CD1c-positive myeloid dendritic cell (primary cell): ENCODE measurements around the gene PDS5A.
"Not testable (repeated sequence)": the region's sequence is repeated elsewhere in the genome, so short reads cannot be mapped to it uniquely, and the experiment has no call there.

Experiments used
- DNase-seq: peaks from one replicate; pipeline ENCODE4 v3.0.0-alpha.2; 2016; ENCODE audit errors: extremely low spot score

PDS5A gene

DNA sequence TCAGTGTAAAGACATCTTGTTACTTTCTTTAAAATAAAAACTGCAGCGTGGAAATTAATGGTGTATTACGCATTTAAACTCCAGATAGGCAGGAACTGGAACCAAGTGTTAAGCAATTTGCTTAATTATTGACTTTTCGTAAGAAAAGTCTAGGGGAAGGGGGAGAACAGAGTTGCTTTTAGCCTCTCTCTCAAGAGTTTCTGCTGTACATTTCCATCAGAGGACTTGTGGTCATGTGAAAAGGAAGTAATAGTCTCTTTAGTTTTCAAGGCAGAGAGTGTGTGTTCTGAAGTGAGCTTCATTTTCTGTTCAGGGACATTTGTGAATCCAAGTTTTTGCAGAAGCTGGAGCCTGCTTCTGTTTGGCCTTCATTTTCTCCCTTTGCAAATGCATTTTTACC, 152.6 kb downstream of the PDS5A start:
- DNase-seq: peak; percentile 35

DNA sequence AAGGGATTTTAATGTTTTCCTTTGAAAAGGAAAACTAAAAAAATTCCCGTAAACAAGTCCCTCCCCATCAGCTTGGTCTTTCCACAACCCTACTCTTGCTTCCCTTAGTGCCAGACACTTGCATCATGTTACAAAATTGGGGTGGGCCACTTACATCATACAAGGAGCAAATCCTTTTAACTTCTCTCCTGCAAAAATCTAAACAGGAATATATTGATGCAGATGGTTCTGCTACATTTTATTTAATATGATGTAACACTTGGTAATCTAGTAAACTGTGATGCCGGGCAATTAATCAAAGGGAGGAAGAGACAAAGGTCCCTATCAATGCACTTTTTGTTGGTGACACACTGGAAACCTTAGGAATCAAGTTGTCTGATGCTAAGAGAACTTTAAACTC, 154.5 kb downstream of the PDS5A start:
- no peak for DNase-seq

DNA sequence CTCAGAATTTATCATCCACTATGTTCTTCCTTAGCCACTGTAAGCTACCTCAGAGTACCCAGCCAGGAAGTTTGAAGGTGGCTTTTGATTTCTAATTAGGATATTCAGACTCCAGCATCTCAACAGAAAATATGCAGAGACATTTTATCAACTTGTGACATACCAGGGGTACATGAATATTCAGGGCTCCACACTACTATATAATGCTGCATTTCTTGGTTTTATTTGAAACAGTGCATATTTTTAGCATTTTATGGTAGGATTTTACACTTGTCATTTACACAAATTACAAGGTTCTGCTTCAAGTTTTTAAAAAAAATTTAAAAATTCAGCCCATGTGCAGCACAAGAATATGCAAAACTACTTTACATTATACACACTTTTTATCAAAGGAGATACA, 155.0 kb downstream of the PDS5A start:
- no peak for DNase-seq

DNA sequence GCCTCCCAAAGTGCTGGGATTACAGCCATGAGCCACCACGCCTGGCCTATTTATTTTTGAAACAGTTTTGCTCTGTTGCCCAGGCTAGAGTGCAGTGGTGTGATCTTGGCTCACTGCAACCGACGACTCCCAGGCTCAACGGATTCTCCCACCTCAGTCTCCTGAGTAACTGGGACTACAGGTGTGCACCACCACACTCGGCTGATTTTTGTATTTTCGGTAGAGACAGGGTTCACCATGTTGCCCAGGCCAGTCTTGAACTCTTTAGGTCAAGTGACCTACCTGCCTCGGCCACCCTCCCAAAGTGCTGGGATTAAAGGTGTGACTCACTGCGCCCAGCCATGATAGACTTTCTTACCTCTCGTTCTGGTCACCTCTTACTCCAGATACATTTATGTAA, 155.8 kb downstream of the PDS5A start:
- DNase-seq: no peak

DNA sequence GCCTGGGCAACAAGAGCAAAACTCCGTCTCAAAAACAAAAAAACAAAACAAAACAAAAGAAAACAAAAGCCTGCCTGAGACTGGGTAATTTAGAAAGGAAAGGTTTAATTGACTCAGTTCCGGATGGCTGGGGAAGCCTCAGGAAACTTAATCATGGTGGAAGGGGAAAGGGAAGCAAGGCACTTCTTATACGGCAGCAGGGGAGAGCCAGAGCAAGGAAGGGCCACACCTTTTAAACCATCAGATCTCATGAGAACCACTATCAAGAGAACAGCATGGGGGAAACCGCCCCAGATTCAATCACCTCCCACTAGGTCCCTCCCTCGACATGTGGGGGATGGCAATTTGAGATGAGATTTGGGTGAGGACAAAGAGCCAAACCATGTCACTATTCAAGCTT, 157.5 kb downstream of the PDS5A start:
- no peak for DNase-seq

DNA sequence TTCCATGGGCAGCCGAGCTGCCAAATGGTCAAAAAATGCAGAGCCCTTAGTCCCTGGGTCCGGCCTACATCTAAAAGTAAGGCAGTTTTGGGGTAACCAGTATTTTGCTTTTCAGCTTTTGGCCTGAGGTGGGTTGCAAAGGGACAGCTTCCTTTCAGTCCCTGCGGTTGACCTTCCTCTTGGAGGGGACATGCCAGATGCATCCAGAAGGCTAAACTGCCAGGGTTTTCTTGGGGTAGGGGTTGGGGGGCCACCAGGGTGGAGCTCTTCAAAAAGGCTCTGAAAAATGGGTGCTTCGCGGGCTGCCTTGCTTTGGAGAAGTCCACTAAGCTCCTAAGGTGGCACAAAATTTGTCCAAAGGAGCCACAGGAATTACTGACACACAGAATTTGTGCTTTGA, 159.1 kb downstream of the PDS5A start:
- DNase-seq: no peak

DNA sequence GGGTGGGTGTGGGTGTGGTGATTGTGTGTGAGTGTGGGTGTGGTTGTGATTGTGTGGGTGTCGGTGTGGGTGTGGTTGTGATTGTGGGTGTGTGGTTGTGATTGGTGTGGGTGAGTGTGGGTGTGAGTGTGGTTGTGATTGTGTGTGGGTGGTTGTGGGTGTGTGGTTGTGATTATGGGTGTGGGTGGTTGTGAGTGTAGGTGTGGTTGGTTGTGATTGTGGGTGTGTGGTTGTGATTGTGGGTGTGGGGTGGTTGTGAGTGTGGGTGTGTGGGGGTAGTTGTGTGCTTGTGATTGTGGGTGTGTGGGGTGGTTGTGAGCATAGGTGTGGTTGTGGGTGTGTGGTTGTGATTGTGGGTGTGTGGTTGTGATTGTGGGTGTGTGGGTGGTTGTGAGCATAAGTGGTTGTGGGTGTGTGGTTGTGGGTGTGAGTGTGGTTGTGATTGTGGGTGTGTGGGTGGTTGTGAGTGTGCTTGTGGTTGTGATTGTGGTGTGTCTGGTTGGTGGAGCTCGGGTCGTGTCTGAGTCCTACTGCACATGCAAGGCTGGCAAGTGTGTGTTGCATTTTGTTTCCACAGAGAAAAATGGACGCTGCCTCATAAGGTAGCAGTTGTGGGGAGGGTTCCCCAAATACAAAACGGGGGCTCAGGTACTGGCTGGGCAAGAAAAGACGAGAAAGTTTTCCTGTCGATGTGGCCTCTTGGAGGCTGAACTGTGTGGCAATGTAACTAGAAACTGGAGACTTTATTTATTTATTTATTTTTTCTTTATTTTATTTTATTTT, 163.1 kb downstream of the PDS5A start:
- DNase-seq: peak; percentile 15

DNA sequence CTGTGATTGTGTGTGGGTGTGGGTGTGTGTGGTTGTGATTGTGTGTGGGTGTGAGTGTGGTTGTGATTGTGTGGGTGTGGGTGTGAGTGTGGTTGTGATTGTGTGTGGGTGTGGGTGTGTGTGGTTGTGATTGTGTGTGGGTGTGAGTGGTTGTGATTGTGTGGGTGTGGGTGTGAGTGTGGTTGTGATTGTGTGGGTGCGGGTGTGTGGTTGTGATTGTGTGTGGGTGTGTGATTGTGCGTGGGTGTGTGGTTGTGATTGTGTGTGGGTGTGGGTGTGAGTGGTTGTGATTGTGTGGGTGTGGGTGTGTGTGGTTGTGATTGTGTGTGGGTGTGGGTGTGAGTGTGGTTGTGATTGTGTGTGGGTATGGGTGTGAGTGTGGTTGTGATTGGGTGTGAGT, 163.9 kb downstream of the PDS5A start:
- DNase-seq: not testable (repeated sequence)

DNA sequence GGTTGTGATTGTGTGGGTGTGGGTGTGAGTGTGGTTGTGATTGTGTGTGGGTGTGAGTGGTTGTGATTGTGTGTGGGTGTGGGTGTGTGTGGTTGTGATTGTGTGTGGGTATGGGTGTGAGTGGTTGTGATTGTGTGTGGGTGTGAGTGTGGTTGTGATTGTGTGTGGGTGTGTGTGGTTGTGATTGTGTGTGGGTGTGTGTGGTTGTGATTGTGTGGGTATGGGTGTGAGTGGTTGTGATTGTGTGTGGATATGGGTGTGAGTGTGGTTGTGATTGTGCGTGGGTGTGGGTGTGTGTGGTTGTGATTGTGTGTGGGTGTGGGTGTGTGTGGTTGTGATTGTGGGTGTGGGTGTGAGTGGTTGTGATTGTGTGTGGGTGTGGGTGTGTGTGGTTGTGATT, 164.7 kb downstream of the PDS5A start:
- DNase-seq: not testable (repeated sequence)

DNA sequence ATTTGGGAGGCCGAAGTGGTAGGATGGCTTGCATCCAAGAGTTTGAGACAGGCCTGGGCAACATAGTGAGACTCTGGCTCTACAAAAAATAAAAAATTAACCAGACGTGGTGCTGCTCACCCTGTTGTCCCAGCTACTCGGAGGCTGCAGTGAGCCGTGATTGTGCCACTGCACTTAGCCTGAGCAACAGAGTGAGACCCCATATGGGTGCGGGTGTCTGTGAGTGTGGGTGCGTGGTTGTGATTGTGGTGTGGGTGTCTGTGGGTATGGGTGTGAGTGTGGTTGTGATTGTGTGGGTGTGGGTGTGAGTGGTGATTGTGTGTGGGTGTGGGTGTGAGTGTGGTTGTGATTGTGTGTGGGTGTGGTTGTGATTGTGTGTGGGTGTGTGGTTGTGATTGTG, 165.2 kb downstream of the PDS5A start:
- DNase-seq: peak; percentile 12

DNA sequence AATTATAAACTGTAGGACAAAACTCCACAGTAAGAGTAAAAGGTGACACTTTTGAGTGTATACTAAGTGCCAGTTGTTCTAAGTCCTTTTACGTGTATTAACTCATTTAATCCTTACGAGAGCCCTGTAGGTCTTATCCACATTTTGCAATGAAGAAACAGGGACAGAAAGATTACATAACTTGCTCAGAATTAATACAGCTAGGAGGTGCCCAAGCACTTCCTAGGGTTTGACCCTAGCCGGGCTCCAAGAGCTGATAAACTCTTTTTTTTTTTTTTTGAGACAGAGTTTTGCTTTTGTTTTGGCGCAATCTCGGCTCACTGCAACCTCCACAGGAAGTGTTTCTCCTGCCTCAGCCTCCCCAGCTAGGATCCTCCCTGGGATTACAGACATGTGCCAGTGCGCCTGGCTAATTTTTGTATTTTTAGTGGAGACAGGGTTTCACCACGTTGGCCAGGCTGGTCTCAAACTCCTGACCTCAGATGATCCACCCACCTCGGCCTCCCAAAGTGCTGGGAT, 169.4 kb downstream of the PDS5A start:
- no peak for DNase-seq

DNA sequence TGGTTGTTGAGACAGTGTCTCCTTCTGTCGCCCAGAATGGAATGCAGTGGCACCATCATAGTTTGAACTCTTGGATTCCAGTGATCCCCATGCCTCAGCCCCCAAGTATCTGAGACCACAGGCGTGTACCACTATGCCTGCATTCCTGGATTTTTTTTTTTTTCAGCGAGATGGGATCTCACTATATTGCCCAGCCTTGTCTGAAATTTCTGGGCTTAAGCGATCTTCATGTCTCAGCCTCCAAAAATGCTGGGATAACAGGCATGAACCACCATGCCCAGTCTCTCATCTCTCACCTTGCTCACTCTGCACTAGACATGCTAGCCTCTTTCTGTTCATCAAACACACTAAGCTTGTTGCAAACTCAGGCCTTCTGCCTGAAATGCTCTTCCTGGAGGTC, 175.7 kb downstream of the PDS5A start:
- no peak for DNase-seq

DNA sequence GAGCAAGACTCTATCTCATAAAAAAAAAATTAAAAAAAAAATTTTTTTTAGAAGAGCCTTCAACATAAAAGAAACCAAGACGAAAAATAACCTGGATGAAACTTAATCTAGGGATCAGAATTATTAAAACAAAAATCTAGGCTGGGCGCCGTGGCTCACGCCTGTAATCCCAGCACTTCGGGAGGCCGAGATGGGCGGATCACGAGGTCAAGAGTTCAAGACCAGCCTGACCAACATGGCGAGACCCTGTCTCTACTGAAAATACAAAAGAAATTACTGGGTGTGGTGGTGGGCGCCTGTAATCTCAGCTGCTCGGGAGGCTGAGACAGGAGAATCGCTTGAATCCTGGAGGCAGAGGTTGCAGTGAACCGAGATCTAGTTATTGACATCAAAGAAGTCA, 184.7 kb downstream of the PDS5A start:
- not testable (repeated sequence) for DNase-seq

DNA sequence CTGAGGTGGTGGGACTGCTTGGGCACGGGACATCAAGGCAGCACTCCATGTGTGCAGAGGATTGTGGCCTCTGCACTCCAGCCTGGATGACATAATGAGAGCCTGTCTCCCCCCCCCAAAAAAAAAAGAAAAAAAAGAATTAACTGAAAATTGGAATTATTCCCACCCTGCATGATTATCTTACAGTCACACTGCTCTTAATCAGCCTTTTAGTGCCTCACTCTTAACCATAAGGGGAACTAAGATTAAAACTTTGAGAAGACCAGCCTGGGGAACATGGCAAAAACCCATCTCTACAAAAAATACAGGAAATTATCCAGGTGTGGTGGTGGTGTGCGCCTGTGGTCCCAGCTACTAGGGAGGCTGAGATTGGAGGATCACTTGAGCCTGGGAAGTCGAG, 185.2 kb downstream of the PDS5A start:
- DNase-seq: no peak

DNA sequence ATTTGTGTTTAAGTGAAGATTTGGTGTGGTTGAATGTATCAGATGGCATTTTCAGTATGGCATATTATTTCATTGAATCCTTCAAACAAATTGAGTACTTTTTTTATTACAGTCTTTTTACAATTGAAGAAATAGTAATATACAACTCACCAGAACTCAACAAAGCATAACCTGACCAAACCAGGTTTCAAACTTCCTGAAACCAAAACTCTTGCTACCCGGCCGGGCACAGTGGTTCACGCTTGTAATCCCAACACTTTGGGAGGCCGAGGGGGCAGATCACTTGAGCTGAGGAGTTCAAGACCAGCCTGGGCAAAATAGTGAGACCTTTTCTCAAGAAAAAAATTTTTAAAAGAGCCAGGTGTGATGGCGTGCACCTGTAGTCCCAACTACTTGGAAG, 185.6 kb downstream of the PDS5A start:
- no peak for DNase-seq

DNA sequence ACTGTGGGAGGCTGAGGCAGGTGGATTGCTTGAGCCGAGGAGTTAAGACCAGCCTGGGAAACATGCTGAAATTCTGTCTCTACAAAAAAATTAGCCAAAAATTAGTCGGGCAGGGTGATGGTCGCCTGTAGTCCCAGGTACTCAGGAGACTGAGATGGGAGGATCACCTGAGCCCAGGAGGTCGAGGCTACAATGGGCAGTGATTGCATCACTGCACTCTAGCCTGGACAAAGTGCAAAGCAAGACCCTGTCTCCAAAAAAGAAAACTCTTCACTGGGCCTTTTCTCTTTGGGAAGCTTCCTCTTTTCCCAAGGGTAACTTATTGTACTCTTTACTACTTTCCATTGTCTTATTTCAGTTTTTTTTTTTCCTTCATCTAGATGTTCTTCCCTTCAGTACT, 190.9 kb downstream of the PDS5A start:
- DNase-seq: no peak

DNA sequence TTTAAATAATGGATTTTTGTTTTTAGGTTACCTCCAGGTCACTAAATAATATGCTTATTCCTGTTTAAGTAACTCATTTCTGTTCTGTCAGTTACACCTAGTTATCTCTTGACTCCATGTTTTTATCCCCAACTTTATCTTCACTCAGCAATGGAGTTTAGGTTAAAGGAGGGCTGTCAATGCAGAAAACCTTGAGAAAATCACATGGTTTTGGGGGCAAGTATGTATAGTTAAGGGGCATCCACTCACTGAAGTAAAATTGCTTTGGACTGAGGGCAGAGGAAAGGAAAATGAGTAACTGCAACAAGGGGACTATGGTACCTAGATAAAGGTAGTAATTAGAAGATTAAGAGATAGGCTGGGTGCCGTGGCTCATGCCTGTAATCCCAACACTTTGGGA, 192.6 kb downstream of the PDS5A start:
- no peak for DNase-seq

DNA sequence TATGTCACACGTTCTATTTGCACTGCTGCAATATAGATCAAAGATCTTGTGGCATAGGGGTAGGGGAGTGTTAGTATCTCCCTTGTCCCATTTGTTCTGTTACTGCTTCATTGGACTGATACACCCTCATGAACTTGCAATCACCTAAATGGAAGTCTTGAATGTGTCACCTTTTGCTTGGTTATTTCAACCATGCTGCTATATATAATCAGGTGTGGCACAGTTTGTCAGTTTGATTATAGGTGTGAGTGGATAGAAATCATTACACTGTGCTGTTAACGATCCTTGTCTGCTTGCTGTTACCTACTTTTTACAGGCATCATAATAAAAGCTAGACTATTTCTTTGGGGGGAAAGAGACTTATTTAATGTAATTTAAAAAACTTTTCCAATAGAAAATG, 195.7 kb downstream of the PDS5A start:
- DNase-seq: not testable (repeated sequence)
